Measurements from ENCODE around the gene PTPRE.

GRCh38 chr10:127882391-127882790, 24.5 kb upstream of the PTPRE start:
- TF ChIP-seq JUND (IDR thresholded peaks at IDR 0.05) = no peak
- TF ChIP-seq CTCF (IDR thresholded peaks at IDR 0.05; ENCODE audit: low read depth, low read length, missing input control) = no peak
- TF ChIP-seq RXRA (IDR thresholded peaks at IDR 0.05) = no peak
- no peak for TF ChIP-seq MAX (IDR thresholded peaks at IDR 0.05)
- no peak for TF ChIP-seq ZBTB33 (IDR thresholded peaks at IDR 0.05)
- TF ChIP-seq RAD21 (IDR thresholded peaks at IDR 0.05) = no peak
- TF ChIP-seq EGR1 (IDR thresholded peaks at IDR 0.05; ENCODE audit: low read depth in 2 of 2) = no peak
- no peak for TF ChIP-seq REST (IDR thresholded peaks at IDR 0.05)
- no peak for TF ChIP-seq FOXA1 (IDR thresholded peaks at IDR 0.05)

Data from liver (tissue), 3 donors.